ENCODE results near the gene KRT39. TPM values are rescaled to one million over a fixed set of nuclear protein-coding genes. Genes with fewer than 3 reads are reported as not detected.

The KRT39 gene
- total and polyA plus RNA-seq, 4 experiments from 2014 or later: not detected

- intact Hi-C loops (cut with micrococcal nuclease): no loop called here
- H3K9me3 ChIP-seq (ENCODE audit: control insufficient read depth in 1 of 2, low read length in 2 of 2): no peaks in the 10 kb centered on the region
- Mint-ChIP-seq H3K27me3 (peaks cover 23 to 35% of the 10 kb centered on the region in 2 donors), H3K36me3 (no peaks in the 10 kb centered on the region), H3K4me3 (no peak overlapping the region), H3K4me1 (no peaks in the 10 kb centered on the region), H3K27ac (no peak overlapping the region), H3K9me3 (no peaks in the 10 kb centered on the region)
- H3K4me3 ChIP-seq (ENCODE audit: low read length in 2 of 2): no peak overlapping the region
- H3K4me1 ChIP-seq (ENCODE audit: insufficient read depth, low read length): no peaks in the 10 kb centered on the region
- DNase-seq: no peak
- ChIA-PET CTCF (ENCODE audit: partially characterized antibody) (interaction anchor here (0.6 to 2.3 kb wide), 4 partner anchors 10 to 92 kb away, joined by 3 to 6 read pairs (median 4); partner anchors contain the start of gene KRT39), POLR2A (ENCODE audit: partially characterized antibody) (no interaction called here)
- H3K27me3 ChIP-seq (ENCODE audit: insufficient read depth, low read length): peaks cover 4% of the 10 kb centered on the region
- H3K36me3 ChIP-seq (ENCODE audit: insufficient read depth, low read length): no peaks in the 10 kb centered on the region
- no peak overlapping the region for H3K27ac ChIP-seq (ENCODE audit: low read depth, low read length)
Observed at GRCh38 chr17:40952661-40953060, 14.1 kb downstream of the KRT39 start.

GRCh38 chr17:40952154-40952553 is 14.6 kb downstream of the KRT39 start:
- H3K4me1 ChIP-seq (ENCODE audit: insufficient read depth, low read length): no peaks in the 10 kb centered on the region
- no peaks in the 10 kb centered on the region for H3K9me3 ChIP-seq (ENCODE audit: control insufficient read depth in 1 of 2, low read length in 2 of 2)
- Mint-ChIP-seq H3K4me1 (no peaks in the 10 kb centered on the region), H3K9me3 (no peaks in the 10 kb centered on the region), H3K4me3 (no peak overlapping the region), H3K27me3 (peaks cover 25 to 38% of the 10 kb centered on the region in 2 donors), H3K36me3 (no peaks in the 10 kb centered on the region), H3K27ac (no peak overlapping the region)
- no peak for DNase-seq
- peaks cover 4% of the 10 kb centered on the region for H3K27me3 ChIP-seq (ENCODE audit: insufficient read depth, low read length)
- ChIA-PET CTCF (ENCODE audit: partially characterized antibody) (interaction anchor here (0.6 to 2.3 kb wide), 4 partner anchors 10 to 92 kb away, joined by 3 to 6 read pairs (median 4); partner anchors contain the start of gene KRT39), POLR2A (ENCODE audit: partially characterized antibody) (no interaction called here)
- intact Hi-C loops (cut with micrococcal nuclease): no loop called here
- no peaks in the 10 kb centered on the region for H3K36me3 ChIP-seq (ENCODE audit: insufficient read depth, low read length)
- no peak overlapping the region for H3K27ac ChIP-seq (ENCODE audit: low read depth, low read length)
- no peak overlapping the region for H3K4me3 ChIP-seq (ENCODE audit: low read length in 2 of 2)

GRCh38 chr17:40951011-40951622 is 15.6 kb downstream of the KRT39 start:
- Histone ChIP-seq H3K9me3 (ENCODE audit: control insufficient read depth in 1 of 2, low read length in 2 of 2) (no peaks in the 10 kb centered on the region), H3K4me3 (ENCODE audit: low read length in 2 of 2) (no peak overlapping the region), H3K36me3 (ENCODE audit: insufficient read depth, low read length) (no peaks in the 10 kb centered on the region), H3K4me1 (ENCODE audit: insufficient read depth, low read length) (no peaks in the 10 kb centered on the region), H3K27ac (ENCODE audit: low read depth, low read length) (no peak overlapping the region), H3K27me3 (ENCODE audit: insufficient read depth, low read length) (peaks cover 4% of the 10 kb centered on the region)
- no peak overlapping the region for H3K4me3 Mint-ChIP-seq
- H3K4me1 Mint-ChIP-seq: no peaks in the 10 kb centered on the region
- H3K27ac Mint-ChIP-seq: no peak overlapping the region
- H3K27me3 Mint-ChIP-seq: peaks cover 29 to 49% of the 10 kb centered on the region in 2 donors
- CTCF ChIA-PET (ENCODE audit: partially characterized antibody): no interaction called here
- DNase-seq: no peak
- intact Hi-C loops (cut with micrococcal nuclease): no loop called here
- no peaks in the 10 kb centered on the region for H3K36me3 Mint-ChIP-seq
- POLR2A ChIA-PET (ENCODE audit: partially characterized antibody): no interaction called here
- no peaks in the 10 kb centered on the region for H3K9me3 Mint-ChIP-seq

- Mint-ChIP-seq H3K4me3 (peak overlapping the region in 1 of 8 donors; percentile 1), H3K27ac (no peak overlapping the region), H3K4me1 (no peaks in the 10 kb centered on the region), H3K27me3 (peaks cover 30 to 56% of the 10 kb centered on the region in 2 donors), H3K9me3 (no peaks in the 10 kb centered on the region), H3K36me3 (no peaks in the 10 kb centered on the region)
- H3K27ac ChIP-seq (ENCODE audit: low read depth, low read length): no peak overlapping the region
- H3K9me3 ChIP-seq (ENCODE audit: control insufficient read depth in 1 of 2, low read length in 2 of 2): no peaks in the 10 kb centered on the region
- intact Hi-C loops (cut with micrococcal nuclease): no loop called here
- DNase-seq: no peak
- ChIA-PET CTCF (ENCODE audit: partially characterized antibody) (no interaction called here), POLR2A (ENCODE audit: partially characterized antibody) (no interaction called here)
- no peaks in the 10 kb centered on the region for H3K36me3 ChIP-seq (ENCODE audit: insufficient read depth, low read length)
- H3K4me3 ChIP-seq (ENCODE audit: low read length in 2 of 2): no peak overlapping the region
- H3K27me3 ChIP-seq (ENCODE audit: insufficient read depth, low read length): peaks cover 4% of the 10 kb centered on the region
- H3K4me1 ChIP-seq (ENCODE audit: insufficient read depth, low read length): no peaks in the 10 kb centered on the region
Observed at GRCh38 chr17:40950176-40950575, 16.6 kb downstream of the KRT39 start.

GRCh38 chr17:40949418-40949817 is 17.3 kb downstream of the KRT39 start:
- Histone ChIP-seq H3K27me3 (ENCODE audit: insufficient read depth, low read length) (peaks cover 4% of the 10 kb centered on the region), H3K36me3 (ENCODE audit: insufficient read depth, low read length) (no peaks in the 10 kb centered on the region), H3K4me3 (ENCODE audit: low read length in 2 of 2) (no peak overlapping the region), H3K27ac (ENCODE audit: low read depth, low read length) (no peak overlapping the region), H3K4me1 (ENCODE audit: insufficient read depth, low read length) (no peaks in the 10 kb centered on the region), H3K9me3 (ENCODE audit: control insufficient read depth in 1 of 2, low read length in 2 of 2) (no peaks in the 10 kb centered on the region)
- POLR2A ChIA-PET (ENCODE audit: partially characterized antibody): no interaction called here
- Mint-ChIP-seq H3K27me3 (peaks cover 28 to 60% of the 10 kb centered on the region in 2 donors), H3K27ac (no peak overlapping the region), H3K36me3 (no peaks in the 10 kb centered on the region), H3K4me1 (no peaks in the 10 kb centered on the region), H3K4me3 (no peak overlapping the region), H3K9me3 (no peaks in the 10 kb centered on the region)
- intact Hi-C loops (cut with micrococcal nuclease): no loop called here
- CTCF ChIA-PET (ENCODE audit: partially characterized antibody): no interaction called here
- no peak for DNase-seq

- H3K27me3 Mint-ChIP-seq: peaks cover 27 to 62% of the 10 kb centered on the region in 2 donors
- H3K27ac Mint-ChIP-seq: no peak overlapping the region
- POLR2A ChIA-PET (ENCODE audit: partially characterized antibody): no interaction called here
- no peaks in the 10 kb centered on the region for H3K9me3 Mint-ChIP-seq
- no peaks in the 10 kb centered on the region for H3K36me3 Mint-ChIP-seq
- H3K4me1 Mint-ChIP-seq: no peaks in the 10 kb centered on the region
- no peaks in the 10 kb centered on the region for H3K27me3 ChIP-seq (ENCODE audit: insufficient read depth, low read length)
- no peak overlapping the region for H3K4me3 ChIP-seq (ENCODE audit: low read length in 2 of 2)
- no peaks in the 10 kb centered on the region for H3K36me3 ChIP-seq (ENCODE audit: insufficient read depth, low read length)
- H3K4me1 ChIP-seq (ENCODE audit: insufficient read depth, low read length): no peaks in the 10 kb centered on the region
- intact Hi-C loops (cut with micrococcal nuclease): no loop called here
- DNase-seq: no peak
- H3K27ac ChIP-seq (ENCODE audit: low read depth, low read length): no peak overlapping the region
- no peak overlapping the region for H3K4me3 Mint-ChIP-seq
- H3K9me3 ChIP-seq (ENCODE audit: control insufficient read depth in 1 of 2, low read length in 2 of 2): no peaks in the 10 kb centered on the region
- CTCF ChIA-PET (ENCODE audit: partially characterized antibody): no interaction called here
Observed at GRCh38 chr17:40947929-40948328, 18.8 kb downstream of the KRT39 start.

GRCh38 chr17:40945414-40945813 is 21.3 kb downstream of the KRT39 start:
- no peaks in the 10 kb centered on the region for H3K9me3 ChIP-seq (ENCODE audit: control insufficient read depth in 1 of 2, low read length in 2 of 2)
- no peaks in the 10 kb centered on the region for H3K4me1 Mint-ChIP-seq
- intact Hi-C loops (cut with micrococcal nuclease): no loop called here
- ChIA-PET CTCF (ENCODE audit: partially characterized antibody) (interaction anchor here (1.1 kb wide), 1 partner anchor 16 kb away, joined by 4 read pairs; no protein-coding TSS in a partner anchor), POLR2A (ENCODE audit: partially characterized antibody) (no interaction called here)
- no peak overlapping the region for H3K4me3 ChIP-seq (ENCODE audit: low read length in 2 of 2)
- no peaks in the 10 kb centered on the region for H3K9me3 Mint-ChIP-seq
- DNase-seq: no peak
- no peak overlapping the region for H3K27ac Mint-ChIP-seq
- H3K36me3 ChIP-seq (ENCODE audit: insufficient read depth, low read length): no peaks in the 10 kb centered on the region
- peaks cover 23 to 58% of the 10 kb centered on the region in 2 donors for H3K27me3 Mint-ChIP-seq
- H3K4me3 Mint-ChIP-seq: no peak overlapping the region
- no peaks in the 10 kb centered on the region for H3K4me1 ChIP-seq (ENCODE audit: insufficient read depth, low read length)
- H3K36me3 Mint-ChIP-seq: no peaks in the 10 kb centered on the region
- H3K27me3 ChIP-seq (ENCODE audit: insufficient read depth, low read length): no peaks in the 10 kb centered on the region
- no peak overlapping the region for H3K27ac ChIP-seq (ENCODE audit: low read depth, low read length)
